GM20000 (cell line): ENCODE measurements around the gene BCL2L12.
A peak's percentile ranks its signal among the peaks of the same experiment; 100 is the strongest.

Experiments
- DNase-seq: peaks from one replicate; pipeline ENCODE4 v3.0.0; 2012; ENCODE audit warnings: low spot score
- TF ChIP-seq, protein P1 (sequence below): IDR thresholded peaks from 2 replicates; pipeline ENCODE4 v1.5.1; 2012; ENCODE audit warnings: mild to moderate bottlenecking, control low read depth; ENCODE audit errors: extremely low read depth, missing control alignments

The BCL2L12 gene

DNA sequence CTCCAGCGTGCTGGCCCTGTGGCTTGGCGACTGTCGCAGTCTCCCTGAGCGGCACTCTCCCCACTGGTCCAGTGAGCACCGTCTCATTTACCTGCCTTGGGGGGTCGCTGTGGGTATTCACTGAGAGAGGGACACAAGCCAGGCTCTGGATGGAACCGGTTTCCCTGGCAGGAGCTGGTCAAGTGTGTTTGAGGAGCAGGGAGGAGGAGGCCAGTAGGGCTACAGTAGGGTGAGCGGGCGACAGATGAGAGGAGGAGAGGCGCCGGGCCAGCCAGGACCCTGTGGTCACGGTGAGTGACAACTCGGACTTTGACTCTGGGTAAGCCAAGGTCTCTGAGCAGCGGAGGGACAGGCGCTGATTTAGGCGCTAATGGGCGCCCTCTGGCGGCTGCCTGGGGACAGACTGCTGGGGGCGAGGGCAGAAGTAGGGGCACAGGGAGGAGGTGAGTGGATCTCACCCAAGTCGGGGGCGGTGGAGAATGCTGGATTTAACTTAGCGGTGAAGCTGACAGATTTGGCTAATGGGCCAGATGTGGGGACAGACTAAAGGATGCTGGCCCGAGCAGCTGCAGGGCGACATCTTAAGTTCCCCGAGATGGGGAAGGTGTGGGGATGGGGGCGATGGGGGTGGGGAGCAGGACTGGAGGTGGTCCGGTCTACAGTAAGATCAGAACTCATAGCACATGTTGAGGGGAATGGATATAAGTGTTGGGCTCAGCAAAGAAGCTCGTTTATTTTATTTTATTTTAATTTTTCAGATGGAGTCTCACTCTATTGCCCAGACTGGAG is 6.6 kb downstream of the BCL2L12 start:
- DNase-seq: peak; percentile 91
- TF ChIP-seq, protein P1, sequence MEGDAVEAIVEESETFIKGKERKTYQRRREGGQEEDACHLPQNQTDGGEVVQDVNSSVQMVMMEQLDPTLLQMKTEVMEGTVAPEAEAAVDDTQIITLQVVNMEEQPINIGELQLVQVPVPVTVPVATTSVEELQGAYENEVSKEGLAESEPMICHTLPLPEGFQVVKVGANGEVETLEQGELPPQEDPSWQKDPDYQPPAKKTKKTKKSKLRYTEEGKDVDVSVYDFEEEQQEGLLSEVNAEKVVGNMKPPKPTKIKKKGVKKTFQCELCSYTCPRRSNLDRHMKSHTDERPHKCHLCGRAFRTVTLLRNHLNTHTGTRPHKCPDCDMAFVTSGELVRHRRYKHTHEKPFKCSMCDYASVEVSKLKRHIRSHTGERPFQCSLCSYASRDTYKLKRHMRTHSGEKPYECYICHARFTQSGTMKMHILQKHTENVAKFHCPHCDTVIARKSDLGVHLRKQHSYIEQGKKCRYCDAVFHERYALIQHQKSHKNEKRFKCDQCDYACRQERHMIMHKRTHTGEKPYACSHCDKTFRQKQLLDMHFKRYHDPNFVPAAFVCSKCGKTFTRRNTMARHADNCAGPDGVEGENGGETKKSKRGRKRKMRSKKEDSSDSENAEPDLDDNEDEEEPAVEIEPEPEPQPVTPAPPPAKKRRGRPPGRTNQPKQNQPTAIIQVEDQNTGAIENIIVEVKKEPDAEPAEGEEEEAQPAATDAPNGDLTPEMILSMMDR: peak; percentile 93

DNA sequence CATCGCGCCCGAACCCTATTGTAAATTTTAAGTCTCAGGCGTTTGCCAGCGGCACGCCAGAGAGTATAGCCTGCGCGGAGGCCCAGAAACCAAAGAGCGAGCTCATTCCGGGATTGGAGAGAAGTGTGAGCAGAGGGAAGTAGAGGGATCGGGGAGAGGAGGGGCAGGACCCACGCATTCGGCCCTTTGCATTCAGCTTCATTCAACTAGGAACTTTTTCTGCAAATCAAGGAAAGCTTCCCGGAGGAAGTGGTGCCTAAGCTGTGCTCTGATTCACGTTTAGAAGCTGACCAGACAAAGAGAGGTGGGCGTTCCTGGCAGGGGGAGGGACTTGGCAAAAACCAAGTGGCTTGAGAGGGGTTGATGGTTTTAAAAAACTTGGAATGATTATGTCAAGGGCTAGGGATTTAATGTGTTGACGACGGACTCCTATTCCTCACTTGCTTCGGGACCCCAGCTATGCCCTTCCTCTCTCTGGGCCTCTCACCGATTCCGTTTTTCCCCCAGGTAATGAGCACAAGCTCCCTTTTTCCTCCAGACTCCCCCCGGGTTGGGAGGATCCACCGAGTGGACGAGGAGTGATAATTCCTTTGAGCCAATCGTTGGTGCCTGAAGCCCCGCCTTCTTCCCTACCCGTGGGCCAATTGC is 10.5 kb downstream of the BCL2L12 start:
- peak; percentile 80 for DNase-seq
- TF ChIP-seq, protein P1: no peak

GRCh38 chr19:49676784-49677230 is 11.1 kb downstream of the BCL2L12 start:
- DNase-seq: peak; percentile 97
- TF ChIP-seq, protein P1: no peak

GRCh38 chr19:49677231-49677900 is 11.6 kb downstream of the BCL2L12 start, which contains the start of gene PRMT1:
Gene PRMT1 (plus strand): TSS chr19:49677271. CDS start chr19:49677281, 10 bp downstream.
- DNase-seq: no peak
- TF ChIP-seq, protein P1: no peak

DNA sequence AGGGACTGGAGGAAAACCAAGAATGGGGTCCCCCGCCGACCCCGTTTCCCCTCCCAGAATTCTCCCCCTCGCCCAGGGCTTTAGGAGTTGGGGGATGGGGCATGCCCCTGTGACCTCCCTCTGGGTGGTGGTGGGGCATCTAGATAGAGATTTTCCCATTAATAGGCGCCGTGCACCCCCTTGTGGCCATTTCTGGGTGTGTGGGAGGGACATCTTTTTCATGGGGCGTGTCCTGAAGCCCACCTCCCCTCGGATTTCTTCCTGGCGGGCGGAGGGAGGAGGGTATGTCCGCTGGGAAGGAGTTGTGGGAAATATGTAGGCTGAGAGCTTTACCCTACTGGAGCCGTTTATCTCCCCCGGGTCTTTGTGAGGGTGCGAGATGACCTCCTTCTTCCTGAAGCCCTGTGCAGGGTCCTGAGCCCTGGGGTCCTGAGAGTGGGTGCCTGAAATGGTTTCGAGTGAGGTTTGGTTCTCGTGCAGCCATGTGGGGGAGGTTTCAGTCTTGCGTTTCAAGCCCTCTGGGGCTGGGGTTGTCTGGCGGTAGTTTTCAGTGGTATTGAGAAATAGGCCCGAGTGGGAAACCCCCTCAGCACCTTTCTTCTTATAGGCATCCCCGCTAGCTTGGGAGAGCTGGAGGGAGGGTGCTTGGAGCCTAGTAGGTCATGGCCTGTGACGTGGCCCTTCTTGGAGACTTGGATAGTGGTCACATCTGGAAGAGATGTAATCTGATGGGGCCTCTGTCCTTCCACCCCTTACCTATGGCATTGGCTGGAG is 12.4 kb downstream of the BCL2L12 start:
- DNase-seq: peak; percentile 81
- TF ChIP-seq, protein P1: peak; percentile 42

- no peak for DNase-seq
- TF ChIP-seq, protein P1: no peak
Observed at GRCh38 chr19:49678985-49679770, 13.4 kb downstream of the BCL2L12 start.
